GM12873 (cell line): Measurements from ENCODE around the gene RCBTB2.

Source experiments
- TF ChIP-seq, protein P1 (sequence below): IDR thresholded peaks from 2 replicates; pipeline ENCODE4 v1.5.1; 2012; ENCODE audit warnings: low read depth, mild to moderate bottlenecking, moderate library complexity, low read length, control low read depth; ENCODE audit not compliant: insufficient read depth; ENCODE audit errors: missing control alignments

The RCBTB2 gene

DNA sequence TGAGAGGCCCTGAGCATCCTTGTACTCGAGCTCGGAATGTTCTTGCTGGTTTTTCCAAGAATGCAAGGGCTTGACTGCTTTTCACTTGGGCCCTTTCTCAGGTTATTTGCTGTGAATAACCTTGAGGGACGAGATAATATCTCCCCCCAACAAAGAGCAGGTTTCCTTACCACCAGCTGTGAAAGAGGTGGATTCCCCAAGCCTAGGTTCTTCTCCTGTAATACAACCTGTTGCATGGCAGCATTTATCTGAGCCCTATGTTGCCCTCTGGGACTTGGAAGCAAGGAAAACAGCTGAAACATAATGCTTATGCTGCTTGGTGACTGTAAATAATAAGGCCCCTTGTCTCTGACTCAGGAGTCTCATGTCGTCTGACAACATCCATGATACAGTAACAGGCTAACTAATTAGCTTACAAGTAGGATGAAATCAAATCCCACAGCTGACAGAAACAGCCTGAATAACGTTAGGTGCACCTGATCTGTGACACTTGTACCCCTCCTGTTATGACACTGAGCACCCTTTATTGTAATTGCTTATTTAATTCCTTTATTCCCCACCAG, 43.6 kb upstream of the RCBTB2 start:
- TF ChIP-seq, protein P1, sequence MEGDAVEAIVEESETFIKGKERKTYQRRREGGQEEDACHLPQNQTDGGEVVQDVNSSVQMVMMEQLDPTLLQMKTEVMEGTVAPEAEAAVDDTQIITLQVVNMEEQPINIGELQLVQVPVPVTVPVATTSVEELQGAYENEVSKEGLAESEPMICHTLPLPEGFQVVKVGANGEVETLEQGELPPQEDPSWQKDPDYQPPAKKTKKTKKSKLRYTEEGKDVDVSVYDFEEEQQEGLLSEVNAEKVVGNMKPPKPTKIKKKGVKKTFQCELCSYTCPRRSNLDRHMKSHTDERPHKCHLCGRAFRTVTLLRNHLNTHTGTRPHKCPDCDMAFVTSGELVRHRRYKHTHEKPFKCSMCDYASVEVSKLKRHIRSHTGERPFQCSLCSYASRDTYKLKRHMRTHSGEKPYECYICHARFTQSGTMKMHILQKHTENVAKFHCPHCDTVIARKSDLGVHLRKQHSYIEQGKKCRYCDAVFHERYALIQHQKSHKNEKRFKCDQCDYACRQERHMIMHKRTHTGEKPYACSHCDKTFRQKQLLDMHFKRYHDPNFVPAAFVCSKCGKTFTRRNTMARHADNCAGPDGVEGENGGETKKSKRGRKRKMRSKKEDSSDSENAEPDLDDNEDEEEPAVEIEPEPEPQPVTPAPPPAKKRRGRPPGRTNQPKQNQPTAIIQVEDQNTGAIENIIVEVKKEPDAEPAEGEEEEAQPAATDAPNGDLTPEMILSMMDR = no peak

DNA sequence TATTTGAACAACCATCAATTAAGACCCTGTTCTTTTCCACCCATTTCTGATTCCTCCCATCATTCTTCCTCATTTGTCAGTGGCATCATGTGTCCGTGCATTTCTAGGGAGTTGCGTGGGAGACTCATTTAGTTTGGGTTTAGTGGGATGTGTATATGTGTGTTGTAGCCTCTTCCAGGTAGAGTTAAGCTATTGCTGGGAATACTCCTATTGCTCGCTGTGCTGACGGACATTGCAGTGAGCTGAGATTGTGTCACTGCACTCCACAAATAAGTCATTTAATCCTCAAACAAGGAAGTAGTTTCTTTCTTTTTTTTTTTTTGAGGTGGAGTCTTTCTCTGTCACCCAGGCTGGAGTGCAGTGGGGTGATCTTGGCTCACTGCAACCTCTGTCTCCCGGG, 42.2 kb upstream of the RCBTB2 start:
- TF ChIP-seq, protein P1 = no peak

DNA sequence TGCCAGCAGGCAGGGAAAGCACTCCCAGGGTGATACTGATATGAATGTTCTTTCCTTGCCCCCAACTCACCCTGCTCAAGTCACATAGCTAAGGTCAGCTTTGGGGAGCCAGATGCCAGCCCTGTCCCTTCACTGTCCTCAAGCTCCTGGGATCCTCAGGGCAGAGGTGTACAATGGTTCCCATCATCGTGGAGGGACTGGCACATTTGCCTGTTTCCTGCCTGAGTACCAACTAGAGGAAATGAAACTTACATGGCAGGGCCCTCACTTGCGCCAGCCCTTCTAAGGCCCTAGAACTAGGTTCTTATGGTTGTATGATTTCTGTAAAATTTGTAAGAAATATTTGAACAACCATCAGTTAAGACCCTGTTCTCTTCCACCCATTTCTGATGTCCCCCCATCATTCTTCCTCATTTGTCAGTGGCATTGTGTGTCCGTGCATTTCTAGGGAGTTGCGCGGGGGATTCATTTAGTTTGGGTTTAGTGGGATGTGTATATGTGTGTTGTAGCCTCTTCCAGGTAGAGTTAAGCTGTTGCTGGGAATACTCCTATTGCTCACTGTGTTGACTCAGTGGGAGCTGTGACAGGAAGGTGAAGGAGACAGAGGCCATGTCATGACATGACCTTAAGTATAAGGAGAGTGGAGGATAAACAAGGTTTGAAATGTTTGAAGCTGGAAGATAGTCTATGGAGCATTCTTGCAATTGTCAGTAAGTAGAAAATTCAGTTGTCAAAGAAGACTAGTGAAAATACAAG, 41.3 kb upstream of the RCBTB2 start:
- TF ChIP-seq, protein P1 = no peak

DNA sequence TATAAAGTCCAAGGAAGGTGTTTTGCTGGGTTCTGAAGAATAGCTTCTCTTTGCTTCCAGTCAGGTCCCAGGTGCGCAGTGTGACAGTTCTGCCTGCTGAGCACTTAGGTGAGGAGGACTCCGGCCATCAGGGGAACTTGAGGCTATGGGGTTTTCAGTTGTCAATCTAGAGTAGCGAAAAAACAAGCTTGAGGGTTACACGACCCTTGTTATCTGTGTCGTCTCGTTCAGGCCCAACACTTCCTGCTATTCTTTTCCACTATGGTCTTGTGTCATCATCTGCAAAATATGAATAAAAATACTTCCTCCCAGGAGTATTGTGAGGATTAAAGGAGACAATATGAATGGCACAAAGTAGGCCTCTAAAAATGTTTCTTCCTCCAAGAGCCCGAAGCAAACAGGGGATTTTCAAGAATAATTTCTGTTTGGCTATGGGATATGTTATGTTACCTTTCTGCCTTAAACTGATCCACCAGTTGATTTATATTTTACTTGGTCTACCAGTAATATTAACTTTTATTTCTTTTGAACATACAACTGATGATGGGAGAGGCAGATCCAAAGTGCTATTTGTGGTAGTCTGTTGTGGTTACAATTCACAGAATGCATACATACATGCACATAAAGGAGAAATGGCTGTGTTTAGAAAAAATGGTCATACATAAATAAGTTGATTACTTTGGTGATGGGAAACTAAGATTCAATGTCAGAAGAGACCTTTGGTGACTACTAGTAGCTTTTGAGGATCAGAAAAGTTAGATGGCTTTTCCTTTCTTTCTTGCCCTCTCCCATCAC, 40.5 kb upstream of the RCBTB2 start:
- TF ChIP-seq, protein P1 = no peak

DNA sequence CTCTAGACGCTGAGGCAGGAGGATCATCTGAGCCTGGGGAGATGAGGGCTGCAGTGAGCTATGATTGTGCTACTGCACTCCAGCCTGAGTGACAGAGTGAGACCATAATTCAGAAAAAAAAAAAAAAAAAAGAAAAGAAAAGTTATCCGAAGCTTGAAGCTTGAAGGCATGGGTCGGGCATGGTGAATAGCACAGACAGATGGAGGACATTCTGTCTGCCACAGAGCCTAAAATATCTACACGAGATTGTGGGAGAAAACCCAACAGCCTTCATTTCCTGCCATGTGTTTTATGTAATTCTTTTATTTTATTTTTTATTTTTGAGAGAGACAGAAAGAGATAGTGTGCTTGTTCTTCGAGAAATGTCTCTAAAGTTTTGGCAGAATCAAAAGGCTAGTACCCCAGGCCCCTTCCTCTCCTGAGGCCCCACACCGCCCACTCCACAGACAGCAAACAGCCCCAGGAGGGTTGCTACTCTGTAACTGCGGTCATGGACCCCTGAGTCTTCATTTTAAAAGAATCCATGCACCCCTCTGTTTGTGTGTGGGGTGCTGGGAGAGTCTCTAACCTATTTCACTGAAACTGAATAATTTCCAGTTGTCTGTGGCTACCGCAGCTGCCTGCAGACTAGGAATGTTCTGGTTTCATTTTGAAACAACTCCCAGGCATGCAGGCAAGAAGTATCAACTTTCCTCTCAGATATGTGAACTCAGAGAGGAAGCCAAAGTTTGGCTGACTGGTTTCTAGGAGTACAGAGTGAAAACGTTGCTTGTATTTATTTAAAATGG, 38.4 kb upstream of the RCBTB2 start:
- TF ChIP-seq, protein P1 = no peak

DNA sequence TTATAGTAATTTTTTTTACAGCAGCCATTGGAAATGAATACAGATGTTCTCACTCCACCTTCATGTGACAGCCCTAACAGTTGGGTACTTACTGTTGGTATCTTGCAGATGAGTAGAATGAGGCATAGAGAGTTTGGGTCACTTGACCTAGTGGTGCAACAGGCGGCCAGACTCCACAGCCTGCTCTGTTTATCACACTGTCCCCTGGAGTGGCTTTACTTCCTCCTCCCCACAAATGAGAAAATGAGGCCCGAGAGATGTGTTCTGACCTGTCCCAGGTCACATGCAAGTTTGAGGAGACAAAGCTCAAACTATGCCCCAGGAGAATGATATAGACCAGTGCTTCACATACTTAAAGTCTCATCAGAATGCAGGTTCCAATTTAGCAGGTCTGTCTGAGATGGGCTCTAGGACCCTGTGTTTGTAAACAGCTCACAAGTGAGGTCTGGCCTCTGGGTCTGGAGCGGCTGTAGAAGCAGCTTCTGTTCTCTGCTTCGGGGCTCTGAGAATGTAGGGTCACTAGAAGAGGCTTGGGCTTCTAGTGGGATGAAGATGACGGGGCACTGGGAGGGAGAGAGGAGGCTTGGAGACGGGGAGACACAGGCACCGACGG, 37.4 kb upstream of the RCBTB2 start:
- TF ChIP-seq, protein P1 = no peak
